ENCODE measurements around the gene ENKD1.
A peak's percentile ranks its signal among the peaks of the same experiment; 100 is the strongest.

The ENKD1 gene

GRCh38 chr16:67666559-67667452, at the start of gene ENKD1, which contains the start of gene C16orf86:
Gene ENKD1, minus strand, starts transcription at chr16:67666750. Its CDS starts 308 bp downstream, at chr16:67666442.
Gene C16orf86, plus strand, starts transcription at chr16:67666814. Its CDS starts 157 bp downstream, at chr16:67666971.
- Mint-ChIP-seq H3K9me3 (no peaks in the 10 kb centered on the region), H3K4me1 (ENCODE audit: low read depth) (peaks cover 51% of the 10 kb centered on the region), H3K27me3 (peaks cover 2% of the 10 kb centered on the region), H3K4me3 (peak within 1 kb of the TSS; percentile 90), H3K36me3 (ENCODE audit: low read depth) (peaks cover 38% of the 10 kb centered on the region), H3K27ac (peak within 1 kb of the TSS; percentile 96)
- intact Hi-C loops (cut with micrococcal nuclease) = no loop called here

DNA sequence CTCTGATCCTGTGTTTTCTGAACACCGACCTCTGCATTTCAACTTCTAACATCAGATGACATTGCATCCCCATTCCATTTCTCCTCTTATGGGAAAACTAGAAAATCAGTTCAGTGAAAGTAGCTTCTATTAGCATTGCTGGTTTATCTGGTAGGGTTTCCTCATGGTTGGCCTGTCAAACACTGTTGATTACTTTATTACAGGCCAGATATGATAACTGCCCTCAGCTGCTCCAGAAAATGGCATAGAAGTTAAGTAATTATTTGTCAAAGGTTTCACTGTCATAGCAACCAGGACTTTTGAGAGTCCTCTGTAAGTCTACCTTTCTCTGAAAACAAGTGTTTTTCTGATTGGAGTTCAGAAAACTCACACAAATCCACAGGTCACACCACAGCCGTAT, 49.5 kb upstream of the ENKD1 start:
- Mint-ChIP-seq H3K9me3 (no peaks in the 10 kb centered on the region), H3K4me3 (no peak overlapping the region), H3K27ac (no peak overlapping the region), H3K36me3 (ENCODE audit: low read depth) (peaks cover 11% of the 10 kb centered on the region), H3K27me3 (no peaks in the 10 kb centered on the region), H3K4me1 (ENCODE audit: low read depth) (peaks cover 44% of the 10 kb centered on the region)
- intact Hi-C loops (cut with micrococcal nuclease) = loop anchor here (5.0 kb wide), 1 partner anchor 39 kb away; no protein-coding TSS in a partner anchor

GRCh38 chr16:67714522-67714921, 48.0 kb upstream of the ENKD1 start:
- Mint-ChIP-seq H3K4me3 (no peak overlapping the region), H3K36me3 (ENCODE audit: low read depth) (peaks cover 10% of the 10 kb centered on the region), H3K27me3 (no peaks in the 10 kb centered on the region), H3K9me3 (no peaks in the 10 kb centered on the region), H3K27ac (no peak overlapping the region), H3K4me1 (ENCODE audit: low read depth) (peaks cover 35% of the 10 kb centered on the region)
- intact Hi-C loops (cut with micrococcal nuclease) = no loop called here

GRCh38 chr16:67713647-67714273, 47.2 kb upstream of the ENKD1 start:
- intact Hi-C loops (cut with micrococcal nuclease) = no loop called here
- no peak overlapping the region for H3K27ac Mint-ChIP-seq
- no peaks in the 10 kb centered on the region for H3K9me3 Mint-ChIP-seq
- peaks cover 2% of the 10 kb centered on the region for H3K36me3 Mint-ChIP-seq (ENCODE audit: low read depth)
- H3K4me3 Mint-ChIP-seq = no peak overlapping the region
- peaks cover 30% of the 10 kb centered on the region for H3K4me1 Mint-ChIP-seq (ENCODE audit: low read depth)
- no peaks in the 10 kb centered on the region for H3K27me3 Mint-ChIP-seq

DNA sequence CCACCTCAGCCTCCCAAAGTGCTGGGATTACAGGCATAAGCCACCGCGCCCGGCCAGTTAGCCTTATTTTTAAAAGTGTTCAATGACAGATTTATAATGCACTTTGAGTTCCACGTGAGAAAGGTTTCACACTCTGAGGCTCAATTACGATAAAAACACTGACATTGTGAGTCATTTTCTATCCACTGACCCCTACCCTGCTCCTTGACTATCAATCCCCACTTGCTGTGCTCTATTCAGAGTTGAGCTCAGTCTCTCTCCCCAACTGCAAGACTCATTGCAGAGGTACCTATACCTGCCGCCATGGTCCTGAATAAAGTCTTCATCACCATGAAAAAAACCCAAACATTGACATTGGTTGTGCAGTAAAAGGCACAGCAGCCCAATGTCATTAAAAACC, 44.1 kb upstream of the ENKD1 start:
- no peaks in the 10 kb centered on the region for H3K27me3 Mint-ChIP-seq
- no peak overlapping the region for H3K27ac Mint-ChIP-seq
- intact Hi-C loops (cut with micrococcal nuclease) = no loop called here
- H3K36me3 Mint-ChIP-seq (ENCODE audit: low read depth) = no peaks in the 10 kb centered on the region
- no peak overlapping the region for H3K4me3 Mint-ChIP-seq
- H3K4me1 Mint-ChIP-seq (ENCODE audit: low read depth) = peaks cover 15% of the 10 kb centered on the region
- no peaks in the 10 kb centered on the region for H3K9me3 Mint-ChIP-seq

DNA sequence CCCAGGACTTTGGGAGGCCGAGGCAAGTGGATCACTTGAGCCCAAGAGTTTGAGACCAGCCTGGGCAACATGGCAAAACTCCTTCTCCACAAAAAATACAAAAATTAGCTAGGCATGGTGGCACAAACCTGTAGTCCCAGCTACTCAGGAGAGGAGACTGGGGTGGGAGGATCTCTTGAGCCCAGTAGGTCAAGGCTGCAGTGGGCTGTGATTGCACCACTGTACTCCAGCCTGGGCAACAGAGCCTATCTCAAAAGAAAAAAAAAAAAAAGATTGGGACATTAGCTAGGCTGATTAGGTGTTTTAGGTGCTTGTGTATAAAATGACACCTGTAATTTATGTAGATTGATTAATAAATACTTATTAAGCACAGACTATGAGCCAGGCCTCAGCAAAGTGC, 42.5 kb upstream of the ENKD1 start:
- H3K36me3 Mint-ChIP-seq (ENCODE audit: low read depth) = no peaks in the 10 kb centered on the region
- H3K27me3 Mint-ChIP-seq = no peaks in the 10 kb centered on the region
- intact Hi-C loops (cut with micrococcal nuclease) = no loop called here
- H3K4me1 Mint-ChIP-seq (ENCODE audit: low read depth) = peaks cover 11% of the 10 kb centered on the region
- H3K4me3 Mint-ChIP-seq = no peak overlapping the region
- H3K27ac Mint-ChIP-seq = no peak overlapping the region
- no peaks in the 10 kb centered on the region for H3K9me3 Mint-ChIP-seq

DNA sequence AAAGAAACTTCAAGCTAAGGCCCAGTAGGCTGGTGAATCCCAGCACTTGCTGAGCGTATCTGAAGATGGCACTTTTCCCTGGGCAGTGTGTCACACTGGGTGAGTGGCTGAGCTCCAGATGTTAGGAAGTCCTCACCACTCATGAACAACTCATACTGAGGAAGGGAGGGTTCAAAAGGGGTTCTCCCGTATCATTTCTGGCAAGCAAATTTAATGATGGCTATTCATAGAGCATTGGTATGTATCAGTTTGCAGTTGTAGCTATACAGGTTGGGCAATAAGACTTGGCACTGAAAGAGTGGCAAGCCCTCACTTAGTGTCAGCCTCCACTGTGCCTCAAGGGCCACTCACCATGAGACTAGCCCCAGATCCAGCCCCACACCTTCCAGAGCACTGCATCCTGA, 41.8 kb upstream of the ENKD1 start:
- no peaks in the 10 kb centered on the region for H3K27me3 Mint-ChIP-seq
- H3K4me3 Mint-ChIP-seq = no peak overlapping the region
- no peak overlapping the region for H3K27ac Mint-ChIP-seq
- no peaks in the 10 kb centered on the region for H3K36me3 Mint-ChIP-seq (ENCODE audit: low read depth)
- H3K4me1 Mint-ChIP-seq (ENCODE audit: low read depth) = peaks cover 11% of the 10 kb centered on the region
- H3K9me3 Mint-ChIP-seq = no peaks in the 10 kb centered on the region
- intact Hi-C loops (cut with micrococcal nuclease) = no loop called here

- no peaks in the 10 kb centered on the region for H3K9me3 Mint-ChIP-seq
- H3K4me1 Mint-ChIP-seq (ENCODE audit: low read depth) = peaks cover 11% of the 10 kb centered on the region
- intact Hi-C loops (cut with micrococcal nuclease) = no loop called here
- H3K36me3 Mint-ChIP-seq (ENCODE audit: low read depth) = no peaks in the 10 kb centered on the region
- no peak overlapping the region for H3K4me3 Mint-ChIP-seq
- no peak overlapping the region for H3K27ac Mint-ChIP-seq
- no peaks in the 10 kb centered on the region for H3K27me3 Mint-ChIP-seq
These were observed 41.2 kb upstream of the ENKD1 start for GRCh38 chr16:67707790-67708189.

DNA sequence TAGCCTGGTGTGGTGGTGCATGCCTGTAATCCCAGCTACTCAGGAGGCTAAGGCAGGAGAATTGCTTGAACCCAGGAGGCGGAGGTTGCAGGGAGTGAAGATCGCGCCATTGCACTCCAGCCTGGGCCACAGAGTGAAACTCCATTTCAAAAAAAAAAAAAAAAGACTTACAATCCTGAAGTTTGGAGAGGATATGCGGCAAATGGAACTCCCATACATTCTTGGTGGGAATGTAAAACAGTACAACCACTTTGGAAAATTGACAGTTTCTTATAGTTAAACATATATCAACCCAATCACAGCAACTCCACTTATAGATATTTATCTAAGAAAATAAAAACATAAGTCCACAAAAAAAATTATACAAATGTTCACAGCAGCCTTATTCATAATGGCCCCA, 40.7 kb upstream of the ENKD1 start:
- Mint-ChIP-seq H3K4me3 (no peak overlapping the region), H3K36me3 (ENCODE audit: low read depth) (no peaks in the 10 kb centered on the region), H3K9me3 (no peaks in the 10 kb centered on the region), H3K27me3 (no peaks in the 10 kb centered on the region), H3K4me1 (ENCODE audit: low read depth) (peaks cover 11% of the 10 kb centered on the region), H3K27ac (no peak overlapping the region)
- intact Hi-C loops (cut with micrococcal nuclease) = no loop called here

GRCh38 chr16:67704110-67704509, 37.6 kb upstream of the ENKD1 start:
- Mint-ChIP-seq H3K4me3 (no peak overlapping the region), H3K27ac (no peak overlapping the region), H3K4me1 (ENCODE audit: low read depth) (no peaks in the 10 kb centered on the region), H3K9me3 (no peaks in the 10 kb centered on the region), H3K36me3 (ENCODE audit: low read depth) (peaks cover 7% of the 10 kb centered on the region), H3K27me3 (no peaks in the 10 kb centered on the region)
- intact Hi-C loops (cut with micrococcal nuclease) = no loop called here

DNA sequence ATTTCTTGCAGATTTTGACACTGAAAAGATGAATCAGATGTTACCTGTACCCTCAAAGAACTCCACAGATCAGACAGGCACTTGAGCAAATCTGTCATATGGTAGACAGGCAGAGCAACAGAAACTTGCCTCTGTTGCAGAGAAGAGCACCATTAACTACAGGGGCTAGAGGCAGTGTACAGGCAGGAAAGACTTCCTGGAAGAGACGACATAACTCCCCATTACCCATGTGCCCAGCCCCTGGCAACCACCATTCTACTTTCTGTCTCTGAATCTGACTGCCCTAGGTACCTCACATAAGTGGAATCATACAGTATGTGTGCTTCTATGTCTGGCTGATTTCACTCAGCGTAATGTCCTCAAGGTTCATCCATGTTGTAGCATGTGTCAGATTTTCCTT, 37.1 kb upstream of the ENKD1 start:
- Mint-ChIP-seq H3K9me3 (no peaks in the 10 kb centered on the region), H3K4me3 (no peak overlapping the region), H3K4me1 (ENCODE audit: low read depth) (no peaks in the 10 kb centered on the region), H3K27ac (no peak overlapping the region), H3K27me3 (no peaks in the 10 kb centered on the region), H3K36me3 (ENCODE audit: low read depth) (peaks cover 12% of the 10 kb centered on the region)
- intact Hi-C loops (cut with micrococcal nuclease) = no loop called here

DNA sequence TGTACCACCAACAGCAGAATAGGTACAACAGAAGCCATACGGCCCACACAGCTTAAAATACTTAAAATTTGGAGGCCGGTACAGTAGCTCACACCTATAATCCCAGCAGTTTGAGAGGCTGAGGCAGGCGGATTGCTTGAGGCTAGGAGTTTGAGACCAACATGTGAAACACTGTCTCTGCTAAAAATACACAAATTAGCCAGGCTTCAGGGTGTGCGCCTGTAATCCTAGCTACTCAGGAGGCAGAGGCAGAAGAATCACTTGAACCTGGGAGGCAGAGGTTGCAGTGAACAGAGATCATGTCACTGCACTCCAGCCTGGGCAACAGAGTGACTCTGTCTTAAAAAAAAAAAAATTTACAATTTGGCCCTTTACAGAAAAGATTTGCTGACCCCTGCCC, 35.6 kb upstream of the ENKD1 start:
- H3K27me3 Mint-ChIP-seq = no peaks in the 10 kb centered on the region
- intact Hi-C loops (cut with micrococcal nuclease) = no loop called here
- no peaks in the 10 kb centered on the region for H3K9me3 Mint-ChIP-seq
- no peak overlapping the region for H3K4me3 Mint-ChIP-seq
- no peak overlapping the region for H3K27ac Mint-ChIP-seq
- peaks cover 24% of the 10 kb centered on the region for H3K36me3 Mint-ChIP-seq (ENCODE audit: low read depth)
- peaks cover 9% of the 10 kb centered on the region for H3K4me1 Mint-ChIP-seq (ENCODE audit: low read depth)

GRCh38 chr16:67701420-67701819, 34.9 kb upstream of the ENKD1 start:
- Mint-ChIP-seq H3K36me3 (ENCODE audit: low read depth) (peaks cover 24% of the 10 kb centered on the region), H3K9me3 (no peaks in the 10 kb centered on the region), H3K4me1 (ENCODE audit: low read depth) (peaks cover 9% of the 10 kb centered on the region), H3K4me3 (no peak overlapping the region), H3K27me3 (no peaks in the 10 kb centered on the region), H3K27ac (no peak overlapping the region)
- intact Hi-C loops (cut with micrococcal nuclease) = no loop called here

DNA sequence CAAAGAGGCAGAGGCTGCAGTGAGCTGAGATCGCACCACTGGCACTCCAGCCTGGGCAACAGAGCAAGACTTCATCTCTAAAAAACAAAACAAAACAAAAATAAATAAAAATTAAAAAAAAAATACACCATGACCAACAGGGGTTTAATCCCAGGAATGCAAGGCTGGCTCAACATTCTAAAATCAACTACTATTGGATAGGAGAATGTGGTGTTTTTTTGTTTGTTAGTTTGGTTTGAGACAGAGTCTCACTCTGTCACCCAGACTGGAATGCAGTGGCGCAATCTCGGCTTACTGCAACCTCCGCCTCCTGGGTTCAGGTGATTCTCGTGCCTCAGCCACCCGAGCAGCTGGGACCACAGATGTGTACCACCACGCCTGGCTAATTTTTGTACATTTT, 32.7 kb upstream of the ENKD1 start:
- no peaks in the 10 kb centered on the region for H3K27me3 Mint-ChIP-seq
- intact Hi-C loops (cut with micrococcal nuclease) = no loop called here
- H3K36me3 Mint-ChIP-seq (ENCODE audit: low read depth) = peaks cover 24% of the 10 kb centered on the region
- H3K4me1 Mint-ChIP-seq (ENCODE audit: low read depth) = peaks cover 9% of the 10 kb centered on the region
- H3K9me3 Mint-ChIP-seq = no peaks in the 10 kb centered on the region
- H3K27ac Mint-ChIP-seq = no peak overlapping the region
- no peak overlapping the region for H3K4me3 Mint-ChIP-seq
